Heart left ventricle (tissue), 13 donors: ENCODE results near the gene TLE5.

Experiments
- POLR2A ChIP-seq, 2 donors: fragments of 450-650 bp; IDR thresholded peaks; one replicate each; pipeline ENCODE4 v1.6.1; 2017; ENCODE audit warnings: antibody characterized with exemption in 2 of 2, mild to moderate bottlenecking in 2 of 2, moderate library complexity in 2 of 2
- TF ChIP-seq, protein P1 (sequence below), 12 donors: fragments of 200-600 bp; sonication (generic) in 4 of 12; IDR thresholded peaks; one replicate each; pipeline versions ENCODE4 v1.5.0 to v1.8.0; 2018 to 2022; ENCODE audit warnings: antibody characterized with exemption in 12 of 12, mild to moderate bottlenecking in 5 of 12
- donor health status: ischemic (EF 13 %, LVEDD 7.1; RV severe dilation, severe dysfunction).
- donor health status: DM: no; HTN: yes; CAD: no.
- donor health status: DM: no; HTN: no; CAD: no.
- donor health status: ischemic (EF 25% LVEDD 6.9; RV normal size, moderate dysfunction).
- donor health status: ischemic (EF 25% LVEDD 5.7; RV mildly dilated, moderate dysfunction).
- donor health status: ischemic (EF 35%, LVEDD 5.7; RV mildly dilated, moderate dysfunction).
- donor health status: nonischemic (EF 11% LVEDD 7.7; RV severe dilation, severe dysfunction).
- donor health status: DM: yes; HTN: yes; CAD: no.
- donor health status: PGD.
- donor health status: ischemic (EF 29% LVEDD 5.4; RV normal size, mild dysfunction).
- donor health status: nonischemic (EF 23%, LVEDD 6.1; RV moderate dilation, normal function).

- TF ChIP-seq, protein P1, sequence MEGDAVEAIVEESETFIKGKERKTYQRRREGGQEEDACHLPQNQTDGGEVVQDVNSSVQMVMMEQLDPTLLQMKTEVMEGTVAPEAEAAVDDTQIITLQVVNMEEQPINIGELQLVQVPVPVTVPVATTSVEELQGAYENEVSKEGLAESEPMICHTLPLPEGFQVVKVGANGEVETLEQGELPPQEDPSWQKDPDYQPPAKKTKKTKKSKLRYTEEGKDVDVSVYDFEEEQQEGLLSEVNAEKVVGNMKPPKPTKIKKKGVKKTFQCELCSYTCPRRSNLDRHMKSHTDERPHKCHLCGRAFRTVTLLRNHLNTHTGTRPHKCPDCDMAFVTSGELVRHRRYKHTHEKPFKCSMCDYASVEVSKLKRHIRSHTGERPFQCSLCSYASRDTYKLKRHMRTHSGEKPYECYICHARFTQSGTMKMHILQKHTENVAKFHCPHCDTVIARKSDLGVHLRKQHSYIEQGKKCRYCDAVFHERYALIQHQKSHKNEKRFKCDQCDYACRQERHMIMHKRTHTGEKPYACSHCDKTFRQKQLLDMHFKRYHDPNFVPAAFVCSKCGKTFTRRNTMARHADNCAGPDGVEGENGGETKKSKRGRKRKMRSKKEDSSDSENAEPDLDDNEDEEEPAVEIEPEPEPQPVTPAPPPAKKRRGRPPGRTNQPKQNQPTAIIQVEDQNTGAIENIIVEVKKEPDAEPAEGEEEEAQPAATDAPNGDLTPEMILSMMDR (IDR thresholded peaks at IDR 0.05), result no peak
- TF ChIP-seq POLR2A (IDR thresholded peaks at IDR 0.05), result no peak
These were observed 47.2 kb upstream of the TLE5 start for GRCh38 chr19:3109491-3109890.
